ENCODE data around the gene TMC6. TPM values are rescaled to one million over a fixed set of nuclear protein-coding genes. Genes with fewer than 3 reads are reported as not detected.
"Not testable (repeated sequence)": the region's sequence is repeated elsewhere in the genome, so short reads cannot be mapped to it uniquely, and the experiment has no call there.

Gene TMC6
- polyA plus RNA-seq, 1 of the 3 experiments (the other 2 are of a cell fraction): 5.5 TPM

DNA sequence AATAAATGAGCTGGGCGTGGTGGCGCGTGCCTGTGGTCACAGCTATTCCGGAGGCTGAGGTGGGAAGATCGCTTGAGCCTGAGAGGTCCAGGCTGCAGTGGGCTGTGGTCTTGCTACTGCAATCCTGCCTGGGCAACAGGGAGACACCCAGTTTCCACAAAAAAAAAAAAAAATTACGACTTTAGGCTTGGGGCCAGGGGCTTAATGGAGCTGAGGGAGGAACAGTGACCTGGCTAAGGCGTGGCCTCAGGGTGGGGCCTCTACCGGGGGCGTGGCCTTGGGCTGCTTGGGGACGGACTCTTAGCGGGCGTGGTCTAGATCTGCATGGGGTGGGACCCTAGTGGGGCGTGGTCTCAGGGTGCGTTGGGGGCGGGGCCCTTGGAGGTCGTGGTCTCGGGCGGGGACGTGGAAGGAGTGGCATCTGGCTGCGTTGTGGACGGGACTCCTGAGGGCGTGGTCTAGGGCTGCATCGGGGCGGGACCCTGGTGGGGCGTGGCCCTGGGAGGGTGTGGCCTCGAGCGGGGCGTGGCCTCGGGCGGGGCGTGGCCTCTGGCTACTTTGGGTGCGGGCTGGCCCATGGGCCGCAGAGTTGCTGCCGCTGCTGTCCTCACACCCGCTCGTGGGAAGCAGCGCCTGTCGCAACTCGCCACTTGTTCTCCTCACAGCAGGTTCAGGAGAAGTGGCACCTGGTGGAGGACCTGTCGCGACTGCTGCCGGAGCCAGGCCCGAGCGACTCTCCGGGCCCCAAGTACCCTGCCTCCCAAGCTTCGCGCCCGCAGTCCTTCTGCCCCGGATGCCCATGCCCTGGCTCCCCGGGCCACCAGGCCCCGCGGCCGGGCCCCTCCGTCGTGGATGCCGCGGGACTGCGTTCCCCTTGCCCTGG, 11.9 kb upstream of the TMC6 start:
- Histone ChIP-seq H3K79me2 (ENCODE audit: insufficient read depth) (no peaks in the 10 kb centered on the region), H3K4me2 (no peak overlapping the region), H3K4me3 (ENCODE audit: low read depth in 2 of 2, low read length in 1 of 2) (no peak overlapping the region), H2AFZ (ENCODE audit: low read depth) (no peak overlapping the region; the same call in 1 of the 2 replicates), H3K4me1 (ENCODE audit: control insufficient read depth in 1 of 2, insufficient read depth in 2 of 2, low read depth in 1 of 2, low read length in 1 of 2) (peaks cover 4 to 19% of the 10 kb centered on the region in 2 experiments; a peak in 2 of 4 replicates), H3F3A (replicated peaks; ENCODE audit: insufficient read depth) (peaks cover 3% of the 10 kb centered on the region), H3K36me3 (replicated peaks in 1 of 2; ENCODE audit: control insufficient read depth in 1 of 2, insufficient read depth in 2 of 2, low read length in 1 of 2) (no peaks in the 10 kb centered on the region), H4K20me1 (ENCODE audit: insufficient read depth) (no peaks in the 10 kb centered on the region), H3K9me3 (no peaks in the 10 kb centered on the region), H3K9ac (no peak overlapping the region), H3K9me2 (no peaks in the 10 kb centered on the region), H3K27ac (ENCODE audit: low read depth in 2 of 2, low read length in 1 of 2) (no peak overlapping the region), H3K27me3 (ENCODE audit: insufficient read depth) (no peaks in the 10 kb centered on the region)
- DNase-seq: peak; percentile 96
- ChIA-PET CTCF (interaction anchor here (0.8 to 1.8 kb wide), 4 partner anchors 28 to 111 kb away, joined by 3 to 10 read pairs (median 4); partner anchors contain the start of gene SYNGR2), POLR2A (interaction anchor here (0.6 kb wide), 2 partner anchors 9 to 244 kb away, joined by 3 read pairs; no protein-coding TSS in a partner anchor)
- no peak for TF ChIP-seq FOSL2 (IDR thresholded peaks at IDR 0.05; ENCODE audit: borderline replicate concordance, low read depth)
- TF ChIP-seq, protein P1, sequence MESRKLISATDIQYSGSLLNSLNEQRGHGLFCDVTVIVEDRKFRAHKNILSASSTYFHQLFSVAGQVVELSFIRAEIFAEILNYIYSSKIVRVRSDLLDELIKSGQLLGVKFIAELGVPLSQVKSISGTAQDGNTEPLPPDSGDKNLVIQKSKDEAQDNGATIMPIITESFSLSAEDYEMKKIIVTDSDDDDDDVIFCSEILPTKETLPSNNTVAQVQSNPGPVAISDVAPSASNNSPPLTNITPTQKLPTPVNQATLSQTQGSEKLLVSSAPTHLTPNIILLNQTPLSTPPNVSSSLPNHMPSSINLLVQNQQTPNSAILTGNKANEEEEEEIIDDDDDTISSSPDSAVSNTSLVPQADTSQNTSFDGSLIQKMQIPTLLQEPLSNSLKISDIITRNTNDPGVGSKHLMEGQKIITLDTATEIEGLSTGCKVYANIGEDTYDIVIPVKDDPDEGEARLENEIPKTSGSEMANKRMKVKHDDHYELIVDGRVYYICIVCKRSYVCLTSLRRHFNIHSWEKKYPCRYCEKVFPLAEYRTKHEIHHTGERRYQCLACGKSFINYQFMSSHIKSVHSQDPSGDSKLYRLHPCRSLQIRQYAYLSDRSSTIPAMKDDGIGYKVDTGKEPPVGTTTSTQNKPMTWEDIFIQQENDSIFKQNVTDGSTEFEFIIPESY (IDR thresholded peaks at IDR 0.05; ENCODE audit: borderline replicate concordance, low read depth): no peak
- TF ChIP-seq, protein P2, sequence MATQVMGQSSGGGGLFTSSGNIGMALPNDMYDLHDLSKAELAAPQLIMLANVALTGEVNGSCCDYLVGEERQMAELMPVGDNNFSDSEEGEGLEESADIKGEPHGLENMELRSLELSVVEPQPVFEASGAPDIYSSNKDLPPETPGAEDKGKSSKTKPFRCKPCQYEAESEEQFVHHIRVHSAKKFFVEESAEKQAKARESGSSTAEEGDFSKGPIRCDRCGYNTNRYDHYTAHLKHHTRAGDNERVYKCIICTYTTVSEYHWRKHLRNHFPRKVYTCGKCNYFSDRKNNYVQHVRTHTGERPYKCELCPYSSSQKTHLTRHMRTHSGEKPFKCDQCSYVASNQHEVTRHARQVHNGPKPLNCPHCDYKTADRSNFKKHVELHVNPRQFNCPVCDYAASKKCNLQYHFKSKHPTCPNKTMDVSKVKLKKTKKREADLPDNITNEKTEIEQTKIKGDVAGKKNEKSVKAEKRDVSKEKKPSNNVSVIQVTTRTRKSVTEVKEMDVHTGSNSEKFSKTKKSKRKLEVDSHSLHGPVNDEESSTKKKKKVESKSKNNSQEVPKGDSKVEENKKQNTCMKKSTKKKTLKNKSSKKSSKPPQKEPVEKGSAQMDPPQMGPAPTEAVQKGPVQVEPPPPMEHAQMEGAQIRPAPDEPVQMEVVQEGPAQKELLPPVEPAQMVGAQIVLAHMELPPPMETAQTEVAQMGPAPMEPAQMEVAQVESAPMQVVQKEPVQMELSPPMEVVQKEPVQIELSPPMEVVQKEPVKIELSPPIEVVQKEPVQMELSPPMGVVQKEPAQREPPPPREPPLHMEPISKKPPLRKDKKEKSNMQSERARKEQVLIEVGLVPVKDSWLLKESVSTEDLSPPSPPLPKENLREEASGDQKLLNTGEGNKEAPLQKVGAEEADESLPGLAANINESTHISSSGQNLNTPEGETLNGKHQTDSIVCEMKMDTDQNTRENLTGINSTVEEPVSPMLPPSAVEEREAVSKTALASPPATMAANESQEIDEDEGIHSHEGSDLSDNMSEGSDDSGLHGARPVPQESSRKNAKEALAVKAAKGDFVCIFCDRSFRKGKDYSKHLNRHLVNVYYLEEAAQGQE (IDR thresholded peaks at IDR 0.05; ENCODE audit: low read depth, low read length): no peak
- TF ChIP-seq JUND (IDR thresholded peaks at IDR 0.05): no peak
- TF ChIP-seq RFX5 (IDR thresholded peaks at IDR 0.05; ENCODE audit: low read length): no peak
- no peak for TF ChIP-seq EZH2phosphoT487 (IDR thresholded peaks at IDR 0.05; ENCODE audit: borderline replicate concordance, low read depth)
- no peak for TF ChIP-seq RCOR1 (IDR thresholded peaks at IDR 0.05; ENCODE audit: low read length)
- TF ChIP-seq ELF1 (IDR thresholded peaks at IDR 0.05): no peak
- TF ChIP-seq, protein P3, sequence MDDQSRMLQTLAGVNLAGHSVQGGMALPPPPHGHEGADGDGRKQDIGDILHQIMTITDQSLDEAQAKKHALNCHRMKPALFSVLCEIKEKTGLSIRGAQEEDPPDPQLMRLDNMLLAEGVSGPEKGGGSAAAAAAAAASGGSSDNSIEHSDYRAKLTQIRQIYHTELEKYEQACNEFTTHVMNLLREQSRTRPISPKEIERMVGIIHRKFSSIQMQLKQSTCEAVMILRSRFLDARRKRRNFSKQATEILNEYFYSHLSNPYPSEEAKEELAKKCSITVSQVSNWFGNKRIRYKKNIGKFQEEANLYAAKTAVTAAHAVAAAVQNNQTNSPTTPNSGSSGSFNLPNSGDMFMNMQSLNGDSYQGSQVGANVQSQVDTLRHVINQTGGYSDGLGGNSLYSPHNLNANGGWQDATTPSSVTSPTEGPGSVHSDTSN (IDR thresholded peaks at IDR 0.05): no peak
- 61% methylated on average over 41 of the region's 58 CpGs for WGBS (ENCODE audit: low lambda C conversion rate)

DNA sequence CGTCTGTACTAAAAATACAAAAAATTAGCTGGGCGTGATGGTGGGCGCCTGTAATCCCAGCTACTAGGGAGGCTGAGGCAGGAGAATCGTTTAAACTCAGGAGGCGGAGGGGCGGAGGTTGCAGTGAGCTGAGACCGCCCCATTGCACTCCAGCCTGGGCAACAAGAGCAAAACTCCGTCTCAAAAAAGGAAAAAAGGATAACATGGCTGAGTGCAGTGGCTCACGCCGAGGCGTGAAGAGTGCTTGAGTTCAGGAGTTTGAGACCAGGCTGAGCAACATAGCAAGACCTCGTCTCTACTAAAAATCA, 11.3 kb upstream of the TMC6 start:
- CTCF ChIA-PET: interaction anchor here (0.8 to 1.2 kb wide), 4 partner anchors 9 to 111 kb away, joined by 3 to 5 read pairs (median 3); partner anchors contain the start of genes SYNGR2 and TMC8
- peaks cover 4 to 13% of the 10 kb centered on the region in 2 experiments; a peak in 2 of 4 replicates for H3K4me1 ChIP-seq (ENCODE audit: control insufficient read depth in 1 of 2, insufficient read depth in 2 of 2, low read depth in 1 of 2, low read length in 1 of 2)
- H3K79me2 ChIP-seq (ENCODE audit: insufficient read depth); H3K9me2 ChIP-seq; H3K4me3 ChIP-seq (ENCODE audit: low read depth in 2 of 2, low read length in 1 of 2); H3K27ac ChIP-seq (ENCODE audit: low read depth in 2 of 2, low read length in 1 of 2); H4K20me1 ChIP-seq (ENCODE audit: insufficient read depth); POLR2A ChIA-PET; H3K9ac ChIP-seq; H3K36me3 ChIP-seq (replicated peaks in 1 of 2; ENCODE audit: control insufficient read depth in 1 of 2, insufficient read depth in 2 of 2, low read length in 1 of 2); H3K27me3 ChIP-seq (ENCODE audit: insufficient read depth); H2AFZ ChIP-seq (ENCODE audit: low read depth); H3F3A ChIP-seq (replicated peaks; ENCODE audit: insufficient read depth); DNase-seq; H3K4me2 ChIP-seq; H3K9me3 ChIP-seq: not testable (repeated sequence)
- 89% methylated on average over 12 of the region's 12 CpGs for WGBS (ENCODE audit: low lambda C conversion rate)

Data from SK-N-SH (cell line).